ENCODE measurements around the gene ATP10A. TPM values are rescaled to one million over a fixed set of nuclear protein-coding genes. Genes with fewer than 3 reads are reported as not detected.

The ATP10A gene
- total RNA-seq, 1 donor from 2014 or later, result not detected

DNA sequence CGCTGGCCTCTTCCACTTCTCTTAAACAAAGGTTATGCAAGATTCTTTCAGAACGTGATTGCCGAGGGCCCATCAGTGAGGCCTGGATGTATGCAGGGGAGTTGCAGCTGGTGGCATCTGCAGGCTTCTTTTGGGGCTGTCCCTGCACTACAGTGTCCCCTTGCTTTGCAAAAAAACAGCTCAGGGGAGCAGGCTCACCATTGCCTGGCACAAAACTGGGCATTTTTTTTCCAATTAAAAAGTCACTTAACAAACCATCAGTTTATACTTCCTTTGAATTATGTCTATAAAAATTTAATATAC, 148.6 kb downstream of the ATP10A start:
- no peak overlapping the region for H3K4me3 Mint-ChIP-seq
- H3K27ac Mint-ChIP-seq, result no peak overlapping the region
- ChIA-PET POLR2A (no interaction called here), CTCF (no interaction called here)
- no peaks in the 10 kb centered on the region for H3K36me3 Mint-ChIP-seq (ENCODE audit: low read depth)
- no peaks in the 10 kb centered on the region for H3K9me3 Mint-ChIP-seq
- peaks cover 15% of the 10 kb centered on the region for H3K27me3 Mint-ChIP-seq
- DNase-seq (no peak), ATAC-seq (ENCODE audit: low read depth) (no peak)
- TF ChIP-seq, protein P1, sequence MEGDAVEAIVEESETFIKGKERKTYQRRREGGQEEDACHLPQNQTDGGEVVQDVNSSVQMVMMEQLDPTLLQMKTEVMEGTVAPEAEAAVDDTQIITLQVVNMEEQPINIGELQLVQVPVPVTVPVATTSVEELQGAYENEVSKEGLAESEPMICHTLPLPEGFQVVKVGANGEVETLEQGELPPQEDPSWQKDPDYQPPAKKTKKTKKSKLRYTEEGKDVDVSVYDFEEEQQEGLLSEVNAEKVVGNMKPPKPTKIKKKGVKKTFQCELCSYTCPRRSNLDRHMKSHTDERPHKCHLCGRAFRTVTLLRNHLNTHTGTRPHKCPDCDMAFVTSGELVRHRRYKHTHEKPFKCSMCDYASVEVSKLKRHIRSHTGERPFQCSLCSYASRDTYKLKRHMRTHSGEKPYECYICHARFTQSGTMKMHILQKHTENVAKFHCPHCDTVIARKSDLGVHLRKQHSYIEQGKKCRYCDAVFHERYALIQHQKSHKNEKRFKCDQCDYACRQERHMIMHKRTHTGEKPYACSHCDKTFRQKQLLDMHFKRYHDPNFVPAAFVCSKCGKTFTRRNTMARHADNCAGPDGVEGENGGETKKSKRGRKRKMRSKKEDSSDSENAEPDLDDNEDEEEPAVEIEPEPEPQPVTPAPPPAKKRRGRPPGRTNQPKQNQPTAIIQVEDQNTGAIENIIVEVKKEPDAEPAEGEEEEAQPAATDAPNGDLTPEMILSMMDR (IDR thresholded peaks at IDR 0.05), result no peak
- intact Hi-C loops (cut with micrococcal nuclease), result no loop called here
- peaks cover 11% of the 10 kb centered on the region for H3K4me1 Mint-ChIP-seq

DNA sequence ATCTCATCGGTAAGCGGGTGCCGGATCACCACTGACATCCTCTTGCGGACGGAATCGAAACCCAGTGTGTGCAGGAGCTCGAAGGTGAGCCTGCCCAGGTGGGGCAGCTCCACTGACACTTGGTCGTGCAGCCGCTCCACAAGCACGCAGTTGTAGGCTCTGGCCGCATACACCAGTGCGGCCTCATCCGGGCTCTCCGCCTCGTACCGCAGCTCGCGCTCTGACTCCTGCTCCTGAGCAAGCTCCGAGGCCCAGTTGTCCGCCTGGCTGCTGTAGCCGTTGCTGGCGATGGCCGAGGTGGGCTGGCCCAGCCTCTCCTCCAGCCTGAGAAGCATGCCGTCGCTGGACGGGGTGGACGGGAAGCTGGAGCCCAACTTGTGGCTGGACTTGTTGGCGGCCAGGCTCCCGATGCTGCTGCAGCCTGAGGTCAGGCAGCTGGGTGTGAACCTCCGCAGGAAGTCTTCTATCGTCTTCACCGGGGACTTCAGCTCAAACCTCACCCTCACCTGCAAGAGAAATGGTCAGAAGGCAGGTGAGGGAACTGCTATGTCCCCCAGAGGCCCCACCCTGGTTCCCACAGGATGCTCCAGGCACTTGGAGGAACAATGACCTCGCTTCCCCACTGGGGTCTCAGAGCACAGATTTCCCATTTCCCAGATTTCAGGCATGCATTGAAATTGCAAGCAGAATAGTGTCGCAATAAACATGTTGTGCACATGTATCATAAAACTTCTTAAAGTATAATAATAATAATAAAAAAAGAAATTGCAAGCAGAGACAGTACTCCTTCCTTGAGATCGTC, 149.2 kb downstream of the ATP10A start:
- TF ChIP-seq, protein P1 (IDR thresholded peaks at IDR 0.05), result no peak
- Mint-ChIP-seq H3K4me3 (no peak overlapping the region), H3K27ac (no peak overlapping the region), H3K4me1 (peaks cover 11% of the 10 kb centered on the region), H3K36me3 (ENCODE audit: low read depth) (no peaks in the 10 kb centered on the region), H3K27me3 (peaks cover 13% of the 10 kb centered on the region), H3K9me3 (no peaks in the 10 kb centered on the region)
- ChIA-PET POLR2A (no interaction called here), CTCF (no interaction called here)
- DNase-seq, result no peak
- ATAC-seq (ENCODE audit: low read depth), result no peak
- intact Hi-C loops (cut with micrococcal nuclease), result no loop called here

- Mint-ChIP-seq H3K27ac (no peak overlapping the region), H3K4me1 (peaks cover 7% of the 10 kb centered on the region), H3K9me3 (no peaks in the 10 kb centered on the region), H3K27me3 (peaks cover 8% of the 10 kb centered on the region), H3K4me3 (no peak overlapping the region), H3K36me3 (ENCODE audit: low read depth) (no peaks in the 10 kb centered on the region)
- ChIA-PET CTCF (no interaction called here), POLR2A (no interaction called here)
- ATAC-seq (ENCODE audit: low read depth), result no peak
- TF ChIP-seq, protein P1 (IDR thresholded peaks at IDR 0.05), result no peak
- DNase-seq, result no peak
- intact Hi-C loops (cut with micrococcal nuclease), result no loop called here
Observed at GRCh38 chr15:25712961-25713355, 150.2 kb downstream of the ATP10A start.

- no peak overlapping the region for H3K27ac Mint-ChIP-seq
- TF ChIP-seq, protein P1 (IDR thresholded peaks at IDR 0.05), result no peak
- CTCF ChIA-PET, result no interaction called here
Observed at GRCh38 chr15:25712192-25712960, 150.8 kb downstream of the ATP10A start.

GRCh38 chr15:25711691-25712090, 151.4 kb downstream of the ATP10A start:
- Mint-ChIP-seq H3K27ac (no peak overlapping the region), H3K36me3 (ENCODE audit: low read depth) (no peaks in the 10 kb centered on the region)

More at GRCh38 chr15:25712192-25712960, 150.8 kb downstream of the ATP10A start:
- Mint-ChIP-seq H3K4me1 (peaks cover 1% of the 10 kb centered on the region), H3K27me3 (peaks cover 8% of the 10 kb centered on the region), H3K36me3 (ENCODE audit: low read depth) (no peaks in the 10 kb centered on the region), H3K9me3 (no peaks in the 10 kb centered on the region), H3K4me3 (no peak overlapping the region)
- ATAC-seq (ENCODE audit: low read depth), result no peak
- POLR2A ChIA-PET, result no interaction called here
- intact Hi-C loops (cut with micrococcal nuclease), result no loop called here
- no peak for DNase-seq

More at GRCh38 chr15:25711691-25712090, 151.4 kb downstream of the ATP10A start:
- H3K4me1 Mint-ChIP-seq, result no peaks in the 10 kb centered on the region
- ATAC-seq (ENCODE audit: low read depth), result no peak
- POLR2A ChIA-PET, result no interaction called here
- TF ChIP-seq, protein P1 (IDR thresholded peaks at IDR 0.05), result no peak
- CTCF ChIA-PET, result no interaction called here
- DNase-seq, result no peak
- intact Hi-C loops (cut with micrococcal nuclease), result no loop called here
- no peak overlapping the region for H3K4me3 Mint-ChIP-seq
- H3K27me3 Mint-ChIP-seq, result peaks cover 8% of the 10 kb centered on the region
- no peaks in the 10 kb centered on the region for H3K9me3 Mint-ChIP-seq

Data from activated B cell treated with CpG ODN at 0.5 μM for 24 hours (primary cell).